ENCODE data around the gene CHI3L2. TPM values are rescaled to one million over a fixed set of nuclear protein-coding genes. Genes with fewer than 3 reads are reported as not detected.

The CHI3L2 gene
- total and polyA plus RNA-seq, 2 donors (not counting 1 experiment from before 2014, with no cell fraction given), result 9.2 to 31.5 TPM

GRCh38 chr1:111275079-111275478 is 47.6 kb downstream of the CHI3L2 start:
- Histone ChIP-seq H3K9me3 (ENCODE audit: control extremely low read depth in 1 of 3, control insufficient read depth in 2 of 3, insufficient read depth in 1 of 3, low read length in 2 of 3) (peaks cover 3 to 13% (median 5%) of the 10 kb centered on the region in 3 donors), H2AFZ (ENCODE audit: insufficient read depth, low read depth, low read length, poor library complexity, severe bottlenecking) (no peak overlapping the region), H3K9ac (ENCODE audit: low read length) (no peak overlapping the region), H3K4me1 (ENCODE audit: control insufficient read depth in 2 of 2, insufficient read depth in 2 of 2, low read length in 2 of 2) (peaks cover 18 to 19% of the 10 kb centered on the region in 2 donors), H3K79me2 (ENCODE audit: control insufficient read depth, insufficient read depth, low read length) (no peaks in the 10 kb centered on the region), H3K27me3 (replicated peaks in 1 of 4; ENCODE audit: control extremely low read depth in 1 of 4, control insufficient read depth in 3 of 4, insufficient read depth in 4 of 4, low read length in 3 of 4) (peaks cover 0 to 27% (median 22%) of the 10 kb centered on the region in 4 experiments), H3K27ac (ENCODE audit: low read length in 2 of 2) (no peak overlapping the region), H3K36me3 (replicated peaks in 1 of 2; ENCODE audit: control extremely low read depth in 1 of 2, control insufficient read depth in 1 of 2, extremely low read depth in 1 of 2, insufficient read depth in 2 of 2, low read length in 1 of 2) (no peaks in the 10 kb centered on the region), H3K4me2 (replicated peaks; ENCODE audit: low read depth, low read length, poor library complexity, severe bottlenecking) (no peak overlapping the region), H3K4me3 (ENCODE audit: control extremely low read depth in 1 of 5, extremely low read depth in 1 of 5, insufficient read depth in 1 of 5, low read depth in 2 of 5, low read length in 4 of 5) (no peak overlapping the region), H4K20me1 (ENCODE audit: control insufficient read depth, insufficient read depth, low read length, poor library complexity, severe bottlenecking) (no peaks in the 10 kb centered on the region)
- ChIA-PET CTCF (no interaction called here), POLR2A (no interaction called here)
- H3K9me3 Mint-ChIP-seq (ENCODE audit: insufficient read depth), result no peaks in the 10 kb centered on the region
- intact Hi-C loops (cut with micrococcal nuclease), result no loop called here
- peaks cover 18% of the 10 kb centered on the region for H3K4me1 Mint-ChIP-seq
- peaks cover 38% of the 10 kb centered on the region for H3K27me3 Mint-ChIP-seq
- WGBS (ENCODE audit: insufficient coverage), result 55% methylated on average over 1 of the region's 1 CpG
- no peak for DNase-seq
- no peak for TF ChIP-seq CTCF (IDR thresholded peaks at IDR 0.05)
- no peak for TF ChIP-seq EZH2 (IDR thresholded peaks at IDR 0.05; ENCODE audit: borderline replicate concordance, insufficient read depth, low read depth, low read length, poor library complexity, severe bottlenecking)
- no peak overlapping the region for H3K27ac Mint-ChIP-seq
- H3K4me3 Mint-ChIP-seq, result no peak overlapping the region
- no peak for ATAC-seq (ENCODE audit: low read depth)

GRCh38 chr1:111275780-111276433 is 48.4 kb downstream of the CHI3L2 start:
- Mint-ChIP-seq H3K27me3 (peaks cover 31% of the 10 kb centered on the region), H3K4me3 (no peak overlapping the region), H3K4me1 (peaks cover 11% of the 10 kb centered on the region), H3K27ac (no peak overlapping the region), H3K9me3 (ENCODE audit: insufficient read depth) (no peaks in the 10 kb centered on the region)
- H3K27me3 ChIP-seq (replicated peaks in 1 of 4; ENCODE audit: control extremely low read depth in 1 of 4, control insufficient read depth in 3 of 4, insufficient read depth in 4 of 4, low read length in 3 of 4), result peaks cover 0 to 19% (median 17%) of the 10 kb centered on the region in 4 experiments
- DNase-seq (no peak), ATAC-seq (ENCODE audit: low read depth) (no peak)
- TF ChIP-seq CTCF (IDR thresholded peaks at IDR 0.05), result no peak
- TF ChIP-seq EZH2 (IDR thresholded peaks at IDR 0.05; ENCODE audit: borderline replicate concordance, insufficient read depth, low read depth, low read length, poor library complexity, severe bottlenecking), result no peak
- no peaks in the 10 kb centered on the region for H3K36me3 ChIP-seq (replicated peaks in 1 of 2; ENCODE audit: control extremely low read depth in 1 of 2, control insufficient read depth in 1 of 2, extremely low read depth in 1 of 2, insufficient read depth in 2 of 2, low read length in 1 of 2)
- H3K27ac ChIP-seq (ENCODE audit: low read length in 2 of 2), result no peak overlapping the region
- H3K4me3 ChIP-seq (ENCODE audit: control extremely low read depth in 1 of 5, extremely low read depth in 1 of 5, insufficient read depth in 1 of 5, low read depth in 2 of 5, low read length in 4 of 5), result no peak overlapping the region
- intact Hi-C loops (cut with micrococcal nuclease), result no loop called here
- H3K4me2 ChIP-seq (replicated peaks; ENCODE audit: low read depth, low read length, poor library complexity, severe bottlenecking), result no peak overlapping the region
- H2AFZ ChIP-seq (ENCODE audit: insufficient read depth, low read depth, low read length, poor library complexity, severe bottlenecking), result no peak overlapping the region
- POLR2A ChIA-PET, result no interaction called here
- H3K4me1 ChIP-seq (ENCODE audit: control insufficient read depth in 2 of 2, insufficient read depth in 2 of 2, low read length in 2 of 2), result peaks cover 9 to 11% of the 10 kb centered on the region in 2 donors
- peaks cover 1 to 7% (median 5%) of the 10 kb centered on the region in 3 donors for H3K9me3 ChIP-seq (ENCODE audit: control extremely low read depth in 1 of 3, control insufficient read depth in 2 of 3, insufficient read depth in 1 of 3, low read length in 2 of 3)
- H3K79me2 ChIP-seq (ENCODE audit: control insufficient read depth, insufficient read depth, low read length), result no peaks in the 10 kb centered on the region
- CTCF ChIA-PET, result no interaction called here
- no peaks in the 10 kb centered on the region for H4K20me1 ChIP-seq (ENCODE audit: control insufficient read depth, insufficient read depth, low read length, poor library complexity, severe bottlenecking)
- H3K9ac ChIP-seq (ENCODE audit: low read length), result no peak overlapping the region

All from B cell (primary cell).